T-helper 9 cell (primary cell): ENCODE measurements around the gene SFXN5.
"Not testable (repeated sequence)": the region's sequence is repeated elsewhere in the genome, so short reads cannot be mapped to it uniquely, and the experiment has no call there.

ENCODE experiments used
- DNase-seq: peaks from one replicate; pipeline ENCODE4 v3.0.0-alpha.2; 2020

SFXN5 gene

GRCh38 chr2:72919414-72920317 is 151.8 kb downstream of the SFXN5 start:
- DNase-seq, result no peak

DNA sequence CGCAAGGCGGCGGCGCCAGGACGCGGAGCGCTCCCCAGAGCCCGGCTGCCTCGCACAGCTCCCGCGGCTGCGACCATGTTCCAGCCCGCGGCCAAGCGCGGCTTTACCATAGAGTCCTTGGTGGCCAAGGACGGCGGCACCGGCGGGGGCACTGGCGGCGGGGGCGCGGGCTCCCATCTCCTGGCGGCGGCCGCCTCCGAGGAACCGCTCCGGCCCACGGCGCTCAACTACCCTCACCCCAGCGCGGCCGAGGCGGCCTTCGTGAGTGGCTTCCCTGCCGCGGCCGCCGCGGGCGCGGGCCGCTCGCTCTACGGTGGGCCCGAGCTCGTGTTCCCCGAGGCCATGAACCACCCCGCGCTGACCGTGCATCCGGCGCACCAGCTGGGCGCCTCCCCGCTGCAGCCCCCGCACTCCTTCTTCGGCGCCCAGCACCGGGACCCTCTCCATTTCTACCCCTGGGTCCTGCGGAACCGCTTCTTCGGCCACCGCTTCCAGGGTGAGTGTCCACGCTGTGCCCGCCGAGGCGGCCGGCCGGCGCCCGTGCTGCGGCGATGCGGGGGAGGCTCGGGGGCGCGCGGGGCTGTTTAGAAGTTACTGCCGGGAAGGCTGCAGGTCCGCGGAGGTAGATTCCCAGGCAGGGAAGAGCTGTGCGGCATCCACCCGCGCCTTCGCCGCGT is 153.5 kb downstream of the SFXN5 start:
- DNase-seq, result no peak

DNA sequence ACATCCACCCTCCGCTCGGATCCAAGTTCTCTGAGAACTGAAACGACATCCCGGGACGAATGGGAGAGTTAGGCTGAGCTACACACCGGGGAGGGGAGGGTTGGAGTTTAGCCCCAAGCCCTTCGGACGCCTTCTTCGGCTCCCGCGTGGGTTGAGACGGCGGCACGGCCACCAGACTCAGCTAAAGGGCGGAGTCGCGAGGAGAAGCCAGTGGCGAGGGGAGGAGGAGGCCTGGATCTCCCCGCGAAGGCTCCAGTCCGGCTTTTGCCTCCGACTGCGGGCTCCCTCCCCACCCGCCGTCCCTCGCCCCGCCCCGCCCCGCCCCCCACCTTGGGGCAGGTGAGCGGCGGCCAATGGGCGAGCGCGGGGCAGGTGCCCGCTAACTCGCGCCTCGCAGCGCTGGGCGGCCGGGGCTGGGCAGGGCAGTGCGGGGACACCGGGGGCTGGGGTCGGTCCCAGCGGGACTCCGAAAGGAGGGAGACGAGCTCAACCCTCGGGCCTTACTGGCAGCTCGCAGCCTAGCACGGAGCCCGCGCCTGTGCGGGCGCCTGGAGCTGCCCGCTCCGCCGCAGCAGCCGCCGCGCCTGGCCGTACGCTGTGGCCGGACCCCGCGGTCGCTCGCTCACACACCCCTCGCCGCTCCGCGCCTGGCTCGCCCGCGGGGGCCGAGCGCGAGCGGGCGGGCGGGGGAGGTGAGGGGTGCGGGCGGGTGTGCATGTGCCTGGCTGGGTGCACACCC is 154.2 kb downstream of the SFXN5 start, which contains the start of gene EMX1:
Gene EMX1 (plus strand): TSS at position 382 of the 739 bp plus-strand sequence. CDS start 334 bp downstream, at position 716.
- peak; percentile 32 for DNase-seq

- DNase-seq, result no peak
Observed at GRCh38 chr2:72916743-72917137, 154.8 kb downstream of the SFXN5 start.

DNA sequence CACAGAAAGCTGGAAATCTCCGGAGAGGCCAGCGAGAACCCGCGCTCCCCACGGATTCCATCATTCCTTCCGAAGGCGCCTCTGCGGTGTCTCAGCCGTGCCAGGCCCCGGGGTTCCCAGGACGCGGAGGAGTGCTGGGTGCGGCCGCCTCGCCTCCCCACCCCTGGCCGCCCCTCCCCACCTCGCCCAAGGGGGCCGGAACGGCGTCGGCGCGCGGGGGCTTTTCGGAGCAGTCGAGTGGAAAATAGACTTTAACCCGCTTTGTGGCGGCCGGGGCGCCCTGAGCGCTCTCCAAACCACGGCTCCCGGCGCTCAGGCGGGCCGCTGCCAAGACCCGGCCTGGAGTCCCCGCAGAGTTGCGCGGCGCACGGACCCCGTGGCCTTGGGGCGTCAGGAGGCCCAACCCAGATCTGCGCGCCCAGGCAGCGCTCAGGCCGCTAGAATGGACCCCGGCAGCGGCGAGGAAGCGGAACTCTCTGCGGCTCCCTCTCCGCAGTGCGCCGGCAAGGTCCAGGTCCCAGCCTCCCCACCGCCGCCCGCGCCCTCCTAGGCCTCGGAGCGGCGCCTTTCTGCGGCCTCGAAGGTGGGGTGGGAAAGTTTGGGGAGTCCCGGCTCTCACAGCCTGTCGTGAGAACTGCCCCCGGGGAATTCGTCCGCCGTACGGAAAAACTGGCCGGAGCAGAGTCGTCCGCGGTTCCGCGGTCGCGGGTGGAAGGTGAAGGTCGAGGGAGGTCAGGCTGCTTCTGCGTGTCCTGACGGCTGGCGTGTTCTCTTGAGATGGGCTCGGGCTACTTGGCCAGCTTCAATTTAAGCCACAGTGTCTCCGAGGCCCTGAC is 155.4 kb downstream of the SFXN5 start:
- peak; percentile 32 for DNase-seq

- no peak for DNase-seq
Observed at GRCh38 chr2:72915320-72915906, 156.1 kb downstream of the SFXN5 start.

DNA sequence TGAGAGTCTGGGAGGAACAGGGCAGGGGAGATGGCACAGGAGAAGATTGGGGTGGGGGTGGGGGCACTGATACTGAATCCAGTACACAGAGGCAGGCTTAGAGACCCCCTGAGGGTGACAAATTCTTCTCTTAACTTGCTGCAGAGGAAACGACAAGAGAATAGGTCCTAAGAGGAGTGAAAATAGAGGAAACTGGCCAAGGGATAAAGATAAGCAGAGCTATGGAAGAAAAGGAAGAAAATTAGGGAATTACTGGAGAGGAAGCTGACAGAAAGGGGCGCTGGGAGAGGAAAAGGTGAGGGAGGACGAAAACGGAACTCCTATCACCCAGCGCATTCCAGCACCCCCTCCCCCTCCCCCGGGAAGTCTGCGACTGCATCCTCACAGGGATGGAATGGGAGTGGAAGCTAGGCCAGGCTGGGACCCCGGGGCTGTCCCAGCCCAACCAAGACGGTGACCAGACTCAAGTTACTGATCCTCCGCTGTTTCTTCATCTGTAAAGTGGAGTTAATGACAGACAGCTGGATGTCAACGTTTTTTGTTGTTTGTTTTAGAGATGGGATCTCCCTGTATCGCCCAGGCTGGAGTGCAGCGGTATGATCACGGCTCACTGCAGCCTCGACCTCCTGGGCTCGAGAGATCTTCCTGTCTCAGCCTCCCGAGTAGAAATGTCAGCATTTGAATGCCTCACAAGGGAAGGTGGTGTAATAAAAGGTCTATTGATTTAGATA is 156.8 kb downstream of the SFXN5 start:
- no peak for DNase-seq

GRCh38 chr2:72914206-72914559 is 157.3 kb downstream of the SFXN5 start:
- DNase-seq, result no peak

- no peak for DNase-seq
Observed at GRCh38 chr2:72913486-72914205, 157.9 kb downstream of the SFXN5 start.

GRCh38 chr2:72911256-72911655 is 160.3 kb downstream of the SFXN5 start:
- DNase-seq, result no peak

- no peak for DNase-seq
Observed at GRCh38 chr2:72908741-72909140, 162.8 kb downstream of the SFXN5 start.

GRCh38 chr2:72907369-72907768 is 164.1 kb downstream of the SFXN5 start:
- DNase-seq, result not testable (repeated sequence)

- no peak for DNase-seq
Observed at GRCh38 chr2:72901426-72901825, 170.1 kb downstream of the SFXN5 start.

DNA sequence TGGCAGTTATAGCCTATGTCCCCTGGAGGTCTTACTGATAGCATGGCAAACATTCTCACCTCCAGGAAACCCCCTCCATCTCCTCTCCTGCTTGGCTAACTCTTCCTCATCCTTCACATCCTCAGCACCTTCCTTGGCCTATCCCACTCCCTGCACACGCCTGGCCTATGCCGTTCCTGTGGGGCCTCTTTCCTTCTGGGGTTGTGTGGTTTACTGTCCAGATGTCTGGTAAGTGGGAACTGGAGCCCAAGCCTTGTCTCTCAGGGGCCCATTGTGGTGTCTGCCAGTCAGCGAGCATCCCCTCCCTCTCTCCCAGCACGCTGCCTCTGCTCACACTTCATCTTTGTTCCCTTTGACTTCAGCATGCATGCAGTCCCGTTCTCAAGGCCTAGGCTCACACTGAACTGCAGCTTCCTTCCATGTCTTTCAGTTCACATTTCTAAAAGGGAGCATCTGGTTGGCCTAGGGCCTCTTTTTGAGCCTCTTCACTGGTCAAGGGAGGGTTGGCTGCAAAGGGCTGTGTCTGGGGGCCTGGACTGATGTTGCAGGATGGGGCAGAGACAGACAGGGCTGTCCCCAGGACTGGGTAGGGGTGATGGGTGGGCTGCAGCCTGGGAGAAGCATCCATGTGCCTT is 171.2 kb downstream of the SFXN5 start:
- no peak for DNase-seq

DNA sequence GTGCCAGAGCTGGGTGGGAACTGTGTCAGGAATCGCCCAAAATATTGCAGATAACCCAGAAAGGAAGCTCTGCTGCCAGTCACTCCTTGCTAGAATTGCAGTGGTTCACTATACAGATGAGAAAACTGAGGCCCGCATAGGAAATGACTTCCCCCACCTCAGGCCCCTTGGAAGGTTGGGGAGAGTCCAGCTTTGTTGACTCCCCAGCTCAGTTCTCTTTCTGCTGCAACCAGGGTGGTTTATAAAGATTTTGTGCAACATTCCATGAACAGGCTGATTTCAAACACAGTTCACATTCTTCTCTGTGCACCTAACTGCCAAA is 173.0 kb downstream of the SFXN5 start:
- no peak for DNase-seq

- DNase-seq, result no peak
Observed at GRCh38 chr2:72897785-72898584, 173.5 kb downstream of the SFXN5 start.

- no peak for DNase-seq
Observed at GRCh38 chr2:72896446-72896845, 175.1 kb downstream of the SFXN5 start.

GRCh38 chr2:72895759-72896281 is 175.7 kb downstream of the SFXN5 start:
- no peak for DNase-seq

GRCh38 chr2:72895154-72895553 is 176.4 kb downstream of the SFXN5 start:
- DNase-seq, result no peak
